Dermis lymphatic vessel endothelial cell (primary cell): Measurements from ENCODE around the gene GPR25. TPM values are rescaled to one million over a fixed set of nuclear protein-coding genes. Genes with fewer than 3 reads are reported as not detected.

Source experiments
- total RNA-seq: library from RNA; depleted of rRNA; stranded (reverse); fragments of >200 nt; gene quantifications from 2 replicates; pipeline ENCODE4 v1.2.1, GENCODE V29; 2014

Gene GPR25, protein sequence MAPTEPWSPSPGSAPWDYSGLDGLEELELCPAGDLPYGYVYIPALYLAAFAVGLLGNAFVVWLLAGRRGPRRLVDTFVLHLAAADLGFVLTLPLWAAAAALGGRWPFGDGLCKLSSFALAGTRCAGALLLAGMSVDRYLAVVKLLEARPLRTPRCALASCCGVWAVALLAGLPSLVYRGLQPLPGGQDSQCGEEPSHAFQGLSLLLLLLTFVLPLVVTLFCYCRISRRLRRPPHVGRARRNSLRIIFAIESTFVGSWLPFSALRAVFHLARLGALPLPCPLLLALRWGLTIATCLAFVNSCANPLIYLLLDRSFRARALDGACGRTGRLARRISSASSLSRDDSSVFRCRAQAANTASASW
- total RNA-seq: not detected in 2 replicates

DNA sequence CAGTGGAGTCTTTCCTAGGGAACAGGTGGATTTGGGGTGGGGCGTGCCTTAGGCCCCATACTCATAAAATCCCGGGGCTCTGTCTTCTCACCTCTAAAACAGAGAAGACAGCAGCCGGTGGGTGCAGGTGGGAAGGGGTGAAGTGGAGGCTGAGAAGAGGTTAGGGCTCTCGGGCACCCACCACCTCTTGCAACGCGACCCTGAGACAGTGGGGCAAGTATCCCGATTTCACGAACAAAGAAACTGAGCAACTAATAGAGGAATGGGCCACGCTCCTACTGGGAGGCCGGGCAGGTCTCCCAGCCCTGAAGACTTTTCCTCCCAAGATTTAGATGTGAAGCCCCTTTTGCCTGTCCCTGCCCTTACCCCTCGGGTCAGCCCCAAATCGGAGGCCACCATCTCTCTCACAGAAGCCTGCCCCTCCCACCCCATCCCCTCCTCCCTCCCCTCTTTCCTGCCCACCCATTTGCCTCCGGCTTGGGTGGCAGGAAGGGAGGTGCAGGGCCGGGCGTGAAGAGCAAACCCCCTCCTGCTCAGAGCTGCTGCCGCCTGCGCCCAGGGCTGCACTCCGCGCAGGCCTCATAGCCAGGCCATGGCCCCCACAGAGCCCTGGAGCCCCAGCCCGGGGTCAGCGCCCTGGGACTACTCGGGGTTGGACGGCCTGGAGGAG is at the start of gene GPR25:
TSS of gene GPR25 (plus strand) at position 536 of the 670 bp plus-strand sequence. CDS start at position 593, 57 bp downstream.

DNA sequence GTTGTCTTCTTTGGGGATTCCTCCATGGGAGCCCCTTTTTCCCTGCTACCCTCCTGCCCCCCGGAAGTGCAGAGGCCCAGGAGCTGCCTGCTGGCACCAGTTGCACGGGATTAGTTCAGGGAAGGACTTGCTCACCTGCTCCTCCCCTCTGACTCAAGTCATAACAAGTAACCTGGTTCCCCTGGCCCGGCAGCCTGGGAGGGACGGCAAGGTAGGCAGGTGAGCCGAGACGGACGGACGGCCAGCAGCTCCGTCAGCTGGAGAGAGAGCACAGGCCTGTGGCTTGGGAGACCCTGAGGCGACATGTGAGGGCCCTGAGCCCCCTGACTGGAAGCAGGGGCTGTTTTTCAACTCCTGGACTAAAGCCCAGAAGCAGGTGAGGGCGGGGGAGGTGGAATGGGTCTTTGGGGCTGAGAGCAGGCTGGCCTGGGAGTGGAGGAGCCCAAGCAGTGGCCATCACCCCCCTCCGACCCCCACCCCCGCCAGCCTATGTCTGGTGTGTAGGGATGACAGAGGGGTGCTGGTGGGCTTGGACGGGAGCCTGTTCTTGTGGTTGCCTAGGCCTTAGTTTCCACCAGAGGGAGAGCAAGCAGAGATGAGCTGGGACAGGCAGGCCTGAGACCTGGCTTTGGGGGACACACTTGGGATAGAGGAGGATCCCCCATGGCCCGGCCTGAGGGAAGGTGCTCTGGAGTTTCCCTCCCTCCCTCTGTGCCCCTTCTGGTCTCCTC is 22.1 kb downstream of the GPR25 start, which contains the start of gene INAVA:
TSS of gene INAVA (plus strand) at position 189 of the 731 bp plus-strand sequence. CDS start 3,501 bp downstream, outside the sequence.

Other genes with a start within 250 kb of the GPR25 start
- gene DDX59, start 203.1 kb upstream of the GPR25 start, total RNA-seq: 15.0 and 19.1 TPM in 2 replicates
- gene CAMSAP2, start 134.1 kb upstream of the GPR25 start, total RNA-seq: 33.9 and 37.9 TPM in 2 replicates
- not detected in 2 replicates for gene INAVA, start 21.9 kb downstream of the GPR25 start, total RNA-seq
- gene KIF21B, start 150.7 kb downstream of the GPR25 start, total RNA-seq: 2.9 and 3.6 TPM in 2 replicates
- not detected in 2 replicates for gene CACNA1S, start 239.4 kb downstream of the GPR25 start, total RNA-seq